Chondrocyte (in vitro differentiated cells): Measurements from ENCODE around the gene ACSL5. TPM values are rescaled to one million over a fixed set of nuclear protein-coding genes. Genes with fewer than 3 reads are reported as not detected.

Source experiments
- DNase-seq: peaks from one replicate; pipeline ENCODE4 v3.0.0; 2021; ENCODE audit warnings: mixed read lengths, low spot score
- H3K27ac Mint-ChIP-seq: one replicate; pipeline ENCODE4 v1.8.0; 2021; ENCODE audit warnings: mild to moderate bottlenecking, moderate library complexity, mixed read lengths; ENCODE audit not compliant: unreplicated experiment
- H3K27me3 Mint-ChIP-seq: 2 replicates; pipeline ENCODE4 v1.8.0; 2021; ENCODE audit warnings: low read depth, mixed read lengths
- H3K36me3 Mint-ChIP-seq: 2 replicates; pipeline ENCODE4 v1.8.0; 2021; ENCODE audit warnings: low read depth, mixed read lengths
- H3K4me1 Mint-ChIP-seq: 2 replicates; pipeline ENCODE4 v1.8.0; 2021; ENCODE audit warnings: low read depth, mild to moderate bottlenecking, mixed read lengths
- H3K4me3 Mint-ChIP-seq: one replicate; pipeline ENCODE4 v1.8.0; 2021; ENCODE audit warnings: mild to moderate bottlenecking, moderate library complexity, mixed read lengths; ENCODE audit not compliant: unreplicated experiment
- H3K9me3 Mint-ChIP-seq: 2 replicates; pipeline ENCODE4 v1.8.0; 2021; ENCODE audit warnings: low read depth, mixed read lengths
- CTCF ChIP-seq: fragments of 200-600 bp; sonication (generic); IDR thresholded peaks from 2 replicates; pipeline ENCODE4 v1.5.0; 2021; ENCODE audit warnings: antibody characterized with exemption, mild to moderate bottlenecking, moderate library complexity
- total RNA-seq: library from RNA; stranded (reverse); gene quantifications from 3 replicates; pipeline ENCODE4 v1.2.1, GENCODE V29; 2021

The ACSL5 gene
- total RNA-seq, 1 donor from 2014 or later, result 0.27 TPM

GRCh38 chr10:112345743-112346142 lies 28.2 kb upstream of the ACSL5 start:
- DNase-seq, result no peak
- H3K27ac Mint-ChIP-seq, result no peak overlapping the region
- no peaks in the 10 kb centered on the region for H3K9me3 Mint-ChIP-seq
- H3K36me3 Mint-ChIP-seq, result no peaks in the 10 kb centered on the region
- no peak for TF ChIP-seq CTCF
- H3K27me3 Mint-ChIP-seq, result peaks cover 2% of the 10 kb centered on the region
- H3K4me1 Mint-ChIP-seq, result peaks cover 2% of the 10 kb centered on the region
- no peak overlapping the region for H3K4me3 Mint-ChIP-seq

GRCh38 chr10:112346774-112347173 lies 27.1 kb upstream of the ACSL5 start:
- no peak for DNase-seq
- Mint-ChIP-seq H3K4me3 (no peak overlapping the region), H3K9me3 (no peaks in the 10 kb centered on the region), H3K36me3 (no peaks in the 10 kb centered on the region), H3K27ac (no peak overlapping the region), H3K4me1 (peaks cover 2% of the 10 kb centered on the region), H3K27me3 (peaks cover 2% of the 10 kb centered on the region)
- no peak for TF ChIP-seq CTCF

- H3K4me1 Mint-ChIP-seq, result peaks cover 2% of the 10 kb centered on the region
- no peaks in the 10 kb centered on the region for H3K36me3 Mint-ChIP-seq
- no peak for TF ChIP-seq CTCF
- no peaks in the 10 kb centered on the region for H3K9me3 Mint-ChIP-seq
- H3K4me3 Mint-ChIP-seq, result no peak overlapping the region
- no peak overlapping the region for H3K27ac Mint-ChIP-seq
- peaks cover 2% of the 10 kb centered on the region for H3K27me3 Mint-ChIP-seq
- no peak for DNase-seq
Measured at GRCh38 chr10:112347709-112348671, 25.9 kb upstream of the ACSL5 start.

GRCh38 chr10:112348759-112349158 lies 25.2 kb upstream of the ACSL5 start:
- no peaks in the 10 kb centered on the region for H3K9me3 Mint-ChIP-seq
- H3K36me3 Mint-ChIP-seq, result no peaks in the 10 kb centered on the region
- TF ChIP-seq CTCF, result no peak
- DNase-seq, result no peak
- H3K27me3 Mint-ChIP-seq, result peaks cover 2% of the 10 kb centered on the region
- no peak overlapping the region for H3K27ac Mint-ChIP-seq
- no peak overlapping the region for H3K4me3 Mint-ChIP-seq
- peaks cover 2% of the 10 kb centered on the region for H3K4me1 Mint-ChIP-seq

- no peaks in the 10 kb centered on the region for H3K36me3 Mint-ChIP-seq
- H3K27me3 Mint-ChIP-seq, result peaks cover 2% of the 10 kb centered on the region
- no peaks in the 10 kb centered on the region for H3K9me3 Mint-ChIP-seq
- H3K4me1 Mint-ChIP-seq, result peaks cover 2% of the 10 kb centered on the region
- DNase-seq, result no peak
- H3K4me3 Mint-ChIP-seq, result no peak overlapping the region
- H3K27ac Mint-ChIP-seq, result no peak overlapping the region
- TF ChIP-seq CTCF, result no peak
Measured at GRCh38 chr10:112349521-112350085, 24.3 kb upstream of the ACSL5 start.
